Stimulated activated CD4-positive, alpha-beta T cell treated with anti-CD3 and anti-CD28 coated beads, Interleukin-15, amount 100 ng/mL, for 24 hours (primary cell): ENCODE data around the gene MGAT4B.
A peak's percentile ranks its signal among the peaks of the same experiment; 100 is the strongest.
"Not testable (repeated sequence)": the region's sequence is repeated elsewhere in the genome, so short reads cannot be mapped to it uniquely, and the experiment has no call there.

Source experiments
- DNase-seq: peaks from one replicate; pipeline ENCODE4 v3.0.0-alpha.2; 2020

Gene MGAT4B

DNA sequence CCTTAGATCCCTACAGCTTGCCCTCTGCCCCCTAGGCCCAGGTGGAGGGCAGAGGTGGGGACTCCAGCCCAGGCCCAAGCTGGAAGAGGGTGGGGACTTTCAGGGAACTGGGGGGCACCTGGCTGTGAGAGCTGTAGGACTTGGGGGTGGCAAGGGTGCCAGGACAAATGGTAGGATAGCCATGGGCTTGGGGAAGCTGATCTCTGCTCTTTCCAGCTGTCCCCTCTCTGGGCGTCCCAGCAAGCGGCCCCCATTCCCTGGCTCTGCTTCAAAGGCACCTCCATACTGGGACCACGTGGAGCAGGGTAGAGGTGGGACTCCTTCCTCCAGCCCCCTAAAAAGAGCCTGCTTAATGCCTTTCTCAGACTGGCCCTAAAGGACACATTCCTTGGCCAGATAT, 12.5 kb downstream of the MGAT4B start:
- DNase-seq: no peak

DNA sequence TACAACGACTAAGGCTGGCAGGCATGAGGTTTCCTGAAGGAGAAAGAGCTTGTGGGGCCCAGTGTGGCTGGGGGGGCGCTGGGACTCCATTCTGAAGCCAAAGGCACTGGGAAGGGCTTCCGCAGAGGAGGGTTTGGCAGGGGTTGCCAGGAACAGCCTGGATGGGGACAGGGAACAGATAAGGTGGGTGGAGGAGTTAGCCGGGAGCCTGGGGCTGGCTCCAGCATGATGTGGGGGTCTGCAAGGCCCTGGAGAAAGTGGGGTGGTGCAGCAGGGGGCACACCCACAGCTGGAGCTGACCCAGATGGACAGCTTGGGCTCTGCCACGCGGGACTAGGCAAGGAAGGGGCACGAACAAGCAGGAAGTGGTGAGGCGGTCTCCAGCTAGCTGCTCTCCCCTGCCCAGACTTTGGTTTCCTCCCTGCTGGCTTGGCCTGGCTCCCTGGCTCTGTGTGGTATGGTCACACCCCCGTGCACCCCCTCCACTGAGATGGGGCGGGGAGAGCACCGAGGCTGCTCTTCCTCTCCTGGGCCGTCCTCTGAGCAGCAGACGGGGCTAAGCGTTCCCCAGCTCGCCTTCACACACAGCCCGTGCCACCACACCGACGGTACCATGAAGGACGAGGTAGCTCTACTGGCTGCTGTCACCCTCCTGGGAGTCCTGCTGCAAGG, 13.1 kb downstream of the MGAT4B start, which contains the start of gene LTC4S:
TSS of gene LTC4S (plus strand) at position 519 of the 672 bp plus-strand sequence. CDS start at position 614, 95 bp downstream.
- peak; percentile 42 for DNase-seq

DNA sequence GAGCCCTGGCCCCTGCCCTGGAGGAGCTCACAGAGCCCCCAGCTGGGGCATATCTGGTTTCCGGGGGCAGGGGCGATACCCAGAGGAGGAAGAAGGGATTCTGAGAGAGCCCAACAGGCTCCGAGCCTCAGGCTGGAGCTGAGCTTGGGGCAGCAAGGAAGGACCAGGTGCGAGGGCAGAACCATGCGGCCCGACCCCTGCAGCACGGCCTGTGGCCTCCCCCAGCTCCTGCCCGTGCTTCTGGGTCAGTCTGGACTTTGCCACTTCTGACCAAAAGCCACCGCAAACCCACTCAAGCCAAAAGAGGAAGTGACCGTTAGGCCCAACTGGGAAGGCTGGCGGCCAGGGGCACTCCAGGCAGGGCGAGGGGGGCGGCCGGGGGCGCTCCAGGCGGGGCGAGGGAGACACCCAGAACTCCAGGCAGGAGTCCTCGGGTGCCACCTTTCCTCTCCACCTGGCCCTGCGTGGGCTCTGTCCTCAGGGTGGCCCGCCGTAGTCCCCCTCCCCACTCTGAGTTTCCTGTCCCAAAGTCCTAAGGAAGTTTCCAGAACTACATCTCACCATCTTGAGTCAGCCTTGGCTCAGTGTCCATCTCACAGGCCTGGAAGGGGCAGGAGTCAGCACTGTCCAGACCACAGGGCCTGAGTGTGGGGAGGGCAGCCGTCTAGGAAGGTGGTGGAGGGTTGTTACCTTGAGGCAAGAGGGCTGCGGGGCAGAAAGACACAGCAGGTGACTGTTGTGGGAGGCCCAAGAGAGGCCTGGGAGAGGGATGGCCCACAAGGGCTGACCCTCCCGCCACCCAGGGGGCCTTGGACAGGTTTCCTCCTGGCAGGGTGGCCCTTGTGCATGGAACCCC, 13.8 kb downstream of the MGAT4B start:
- no peak for DNase-seq

DNA sequence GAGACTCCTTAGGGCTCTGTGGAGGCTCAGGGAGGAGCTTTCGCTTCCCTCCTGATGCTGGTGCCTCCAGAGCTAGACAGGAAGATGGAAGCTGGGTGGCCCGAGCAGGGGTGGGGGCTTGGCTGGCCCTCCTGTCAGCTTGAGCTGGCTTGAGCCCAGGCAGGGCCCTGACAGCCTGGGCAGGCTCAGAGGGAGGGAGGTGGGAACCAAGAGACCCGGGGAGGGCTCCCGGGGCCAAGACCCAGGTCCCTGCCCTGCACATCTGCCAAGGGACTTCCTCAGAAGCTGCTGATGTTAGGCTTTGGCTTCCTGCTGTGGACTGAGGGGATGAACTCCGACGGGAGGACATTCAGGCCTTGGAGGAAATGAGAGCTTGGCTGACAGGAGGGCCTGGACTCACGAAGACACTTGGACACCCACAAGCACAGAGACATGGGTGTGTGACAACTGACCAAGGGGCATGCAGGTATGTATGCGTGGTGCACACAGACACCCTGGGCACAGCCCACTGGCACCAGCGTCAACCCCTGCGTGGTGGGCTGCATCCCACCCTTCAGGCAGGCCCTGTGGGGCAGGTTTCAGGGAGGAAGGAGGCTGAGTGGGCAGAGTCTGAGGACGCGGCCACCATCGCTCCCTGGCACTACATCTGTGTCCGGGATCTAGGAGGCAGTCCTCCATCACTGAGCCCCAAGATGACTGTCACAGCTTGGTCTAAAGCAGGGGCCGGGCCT, 14.6 kb downstream of the MGAT4B start:
- no peak for DNase-seq

DNA sequence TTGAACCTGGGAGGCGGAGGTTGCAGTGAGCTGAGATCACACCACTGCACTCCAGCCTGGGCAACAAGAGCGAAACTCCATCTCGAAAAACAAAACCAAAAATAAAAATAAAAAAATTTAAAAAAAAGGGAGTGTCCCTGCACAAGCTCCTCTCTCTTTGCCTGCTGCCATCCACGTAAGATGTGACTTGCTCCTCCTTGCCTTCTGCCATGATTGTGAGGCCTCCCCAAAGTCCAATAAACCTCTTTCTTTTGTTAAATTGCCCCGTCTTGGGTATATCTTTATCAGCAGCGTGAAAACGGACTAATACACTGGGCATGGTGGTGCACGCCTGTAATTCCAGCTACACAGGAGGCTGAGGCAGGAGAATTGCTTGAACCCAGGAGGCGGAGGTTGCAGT, 17.4 kb downstream of the MGAT4B start:
- not testable (repeated sequence) for DNase-seq

DNA sequence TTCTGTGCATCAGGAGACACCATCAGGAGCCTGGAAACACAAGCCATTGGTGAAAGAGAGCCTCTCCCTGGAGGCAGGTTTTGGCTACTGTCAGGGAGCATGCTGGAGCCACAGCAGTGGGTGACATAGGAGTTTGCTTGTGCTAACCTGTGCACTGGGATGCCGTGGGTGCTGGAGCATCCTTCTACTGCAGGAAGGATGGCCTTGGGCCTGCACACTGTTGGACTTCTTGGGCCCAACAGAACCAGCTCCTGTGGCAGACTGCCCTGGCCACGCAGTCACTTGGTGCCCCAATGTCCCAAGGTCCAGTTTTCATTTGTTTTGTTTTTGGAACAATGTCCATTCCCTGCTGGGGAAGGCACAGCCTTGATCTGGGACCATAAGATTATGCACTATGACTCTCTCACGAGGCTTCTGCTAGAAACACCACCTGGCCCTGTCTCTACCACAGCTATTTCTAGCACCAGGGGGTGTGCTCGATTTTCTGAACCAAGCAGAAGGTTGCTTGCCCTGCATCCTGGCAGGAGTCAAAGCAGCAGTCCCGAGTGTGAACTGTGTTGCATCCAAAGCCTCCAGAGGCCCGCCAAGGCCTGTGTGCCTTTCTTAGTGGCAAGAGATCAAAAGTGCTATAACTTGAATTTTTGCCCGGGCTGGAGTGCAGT, 18.3 kb downstream of the MGAT4B start:
- DNase-seq: no peak

DNA sequence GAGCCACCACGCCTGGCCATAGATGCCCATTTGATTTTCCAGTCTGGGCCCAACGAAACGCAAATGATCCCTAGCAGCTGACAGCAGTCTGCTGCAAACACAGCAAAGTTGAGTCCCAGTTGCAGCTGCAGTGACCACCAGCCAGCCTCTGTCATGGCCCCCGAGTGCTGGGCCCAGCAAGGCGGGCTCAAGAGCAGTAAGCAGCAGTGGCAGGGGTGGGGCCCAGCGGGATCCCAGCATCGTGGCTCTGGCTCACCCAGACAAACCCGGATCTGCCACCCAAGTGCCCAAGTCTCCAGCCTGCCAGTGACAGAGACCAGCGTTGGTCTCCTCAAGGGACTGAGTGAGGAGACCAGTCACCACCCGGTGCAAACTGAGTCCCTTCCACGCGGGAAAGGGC, 19.8 kb downstream of the MGAT4B start:
- no peak for DNase-seq

DNA sequence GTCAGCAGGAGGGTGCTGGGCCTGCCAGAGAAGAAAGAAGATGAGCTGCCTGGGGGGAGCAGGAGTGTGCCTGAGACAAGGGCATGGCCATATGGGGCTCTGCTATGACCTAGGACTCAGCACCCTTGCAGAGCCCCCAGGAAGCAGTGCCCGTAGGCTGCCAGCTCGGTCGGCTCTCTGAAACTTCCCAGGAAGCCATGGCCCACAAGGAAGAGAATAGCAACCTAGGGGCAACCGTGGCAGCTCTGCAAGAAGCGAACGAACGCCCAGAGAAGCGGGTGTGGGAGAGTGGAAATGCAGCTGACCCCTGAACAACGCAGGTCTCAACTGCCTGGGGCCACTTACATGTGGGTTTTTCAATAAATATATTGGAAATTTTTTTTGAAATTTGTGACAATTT, 23.5 kb downstream of the MGAT4B start:
- DNase-seq: no peak

DNA sequence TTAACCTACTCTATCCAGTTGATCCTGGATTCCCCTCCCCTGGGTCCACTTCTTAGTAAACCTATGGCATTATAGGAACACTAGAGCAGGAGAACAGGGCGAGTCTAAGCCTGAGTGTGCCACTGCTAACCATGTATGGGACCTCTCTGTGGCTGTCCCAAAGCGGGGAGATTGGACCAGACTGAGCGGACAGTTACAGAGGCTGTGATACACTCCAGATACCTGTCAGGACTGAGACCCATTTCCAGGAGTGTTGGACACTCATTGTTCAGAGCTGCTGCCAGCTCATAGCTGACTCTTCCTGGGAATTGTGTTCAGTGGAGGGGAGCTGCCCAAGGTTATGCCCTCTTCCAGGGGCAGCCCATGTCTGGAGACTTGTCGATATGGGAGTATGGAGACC, 24.8 kb downstream of the MGAT4B start:
- DNase-seq: no peak

DNA sequence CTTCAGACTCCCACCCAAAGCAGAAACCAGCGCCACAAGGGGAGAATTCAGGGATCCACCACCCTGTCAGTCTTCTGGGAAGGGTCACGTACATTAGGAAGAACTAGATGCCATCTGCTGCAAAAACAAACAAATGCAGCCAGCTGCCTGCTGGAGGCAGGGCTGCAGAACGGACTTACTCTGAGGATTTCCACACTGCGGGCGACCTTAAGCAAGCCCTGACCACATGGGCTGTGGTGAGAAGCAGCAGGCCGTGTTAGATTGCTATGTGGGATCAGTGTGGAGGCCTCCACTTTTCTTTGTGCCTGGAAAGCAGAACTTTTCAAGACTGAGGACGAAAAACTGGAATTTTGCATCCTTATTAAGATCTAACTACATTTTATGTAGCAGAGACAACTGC, 26.3 kb downstream of the MGAT4B start:
- DNase-seq: no peak

DNA sequence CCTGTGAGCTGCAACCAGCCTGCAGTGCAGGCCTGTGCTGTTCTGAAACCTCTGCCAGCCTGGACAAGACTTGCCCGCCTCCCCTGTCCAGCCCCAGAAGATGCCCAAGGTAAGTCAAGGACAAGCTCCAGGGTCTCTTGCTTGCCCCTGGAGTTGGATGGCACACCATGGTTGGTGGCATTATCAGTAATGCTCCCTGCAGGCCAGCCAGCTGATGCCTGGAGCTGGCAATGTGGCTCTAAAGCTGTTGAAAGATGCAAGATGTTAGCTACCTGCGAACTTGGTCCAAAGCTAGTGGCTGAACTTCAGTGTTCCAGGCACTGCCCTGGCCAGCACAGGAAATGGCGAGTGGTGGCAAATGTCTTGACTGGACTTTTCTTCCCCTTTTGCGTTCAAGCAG, 26.8 kb downstream of the MGAT4B start:
- no peak for DNase-seq

DNA sequence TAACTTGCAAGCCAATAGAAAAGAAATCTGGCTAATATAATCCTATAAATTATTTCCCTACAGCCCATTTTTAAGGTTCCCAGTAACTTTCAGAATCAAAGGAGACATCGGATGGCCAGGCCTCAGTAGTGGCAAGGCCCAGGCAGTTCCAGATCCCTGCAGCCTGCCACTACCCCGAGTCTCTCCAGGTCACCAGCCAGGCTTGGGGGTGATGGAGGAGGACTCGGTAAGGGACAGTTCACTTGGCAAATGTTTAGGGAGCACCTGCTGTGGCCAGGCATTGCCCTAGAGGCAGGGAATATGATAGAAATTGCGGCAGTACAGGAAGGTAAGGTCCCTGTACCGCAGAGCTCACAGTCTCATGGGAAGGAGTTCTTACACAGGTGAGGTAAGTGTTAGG, 28.1 kb downstream of the MGAT4B start:
- no peak for DNase-seq

DNA sequence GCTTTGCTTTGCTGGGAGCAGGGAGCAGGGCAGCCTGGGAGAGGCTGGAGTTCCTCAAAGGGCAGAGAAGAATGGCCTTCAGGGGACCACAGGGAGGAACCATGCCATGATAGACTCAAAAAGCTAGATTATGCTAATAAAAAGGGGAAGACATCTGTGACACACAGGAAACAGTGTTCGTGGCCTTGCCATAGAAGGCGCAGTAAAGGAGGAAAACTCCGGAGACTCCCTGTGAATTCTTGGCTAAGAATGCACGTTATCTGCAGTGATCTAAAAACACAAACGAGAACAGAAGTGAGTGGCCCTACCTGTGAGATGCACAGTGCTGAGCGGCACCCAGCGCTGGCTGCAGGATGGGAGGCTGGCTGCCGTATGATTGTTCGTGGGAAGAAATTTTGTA, 28.8 kb downstream of the MGAT4B start:
- DNase-seq: no peak

DNA sequence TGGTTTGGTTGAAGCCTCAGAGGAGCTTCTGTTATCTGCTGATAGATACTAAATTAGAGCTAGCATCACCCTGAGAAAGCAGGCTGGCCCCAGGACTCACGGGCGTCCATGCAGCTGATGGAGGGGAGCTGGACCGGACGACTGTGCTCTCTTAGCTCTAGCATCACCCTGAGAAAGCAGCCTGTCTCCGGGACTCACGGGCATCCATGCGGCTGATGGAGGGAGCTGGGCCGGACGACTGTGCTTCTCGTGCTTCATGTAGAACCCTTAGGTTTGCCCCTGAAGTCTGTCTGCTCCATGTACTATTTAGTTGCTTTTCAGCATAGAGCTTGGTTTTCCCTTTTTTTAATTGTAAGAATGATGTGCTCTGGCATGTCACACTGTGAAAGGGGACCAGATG, 29.2 kb downstream of the MGAT4B start:
- no peak for DNase-seq

DNA sequence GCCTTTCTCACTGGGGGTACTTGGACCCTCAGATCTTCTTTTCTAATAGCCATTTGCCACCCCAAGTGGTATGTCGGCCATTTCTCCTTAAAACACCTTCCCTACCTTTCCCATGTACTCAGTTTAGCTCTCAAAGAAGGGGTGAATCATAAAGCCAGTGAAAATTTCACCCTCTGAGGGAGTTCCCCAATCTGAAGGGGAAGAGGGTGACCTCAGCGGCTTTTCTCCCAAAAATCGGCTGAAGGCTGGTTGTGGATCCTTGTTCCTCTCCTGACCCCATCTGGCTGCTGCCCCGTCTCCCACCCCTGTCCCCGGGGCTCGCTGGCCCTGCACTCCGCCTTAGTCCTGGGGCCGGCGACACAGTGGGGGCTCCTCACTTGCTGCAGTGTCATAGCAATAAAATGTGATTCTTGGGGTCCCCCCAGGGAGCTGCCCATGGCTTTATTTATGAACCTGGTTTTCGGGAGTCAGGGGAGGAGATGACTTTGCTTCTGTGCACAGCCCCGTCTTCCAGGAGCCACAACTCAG, 30.2 kb downstream of the MGAT4B start:
- no peak for DNase-seq

DNA sequence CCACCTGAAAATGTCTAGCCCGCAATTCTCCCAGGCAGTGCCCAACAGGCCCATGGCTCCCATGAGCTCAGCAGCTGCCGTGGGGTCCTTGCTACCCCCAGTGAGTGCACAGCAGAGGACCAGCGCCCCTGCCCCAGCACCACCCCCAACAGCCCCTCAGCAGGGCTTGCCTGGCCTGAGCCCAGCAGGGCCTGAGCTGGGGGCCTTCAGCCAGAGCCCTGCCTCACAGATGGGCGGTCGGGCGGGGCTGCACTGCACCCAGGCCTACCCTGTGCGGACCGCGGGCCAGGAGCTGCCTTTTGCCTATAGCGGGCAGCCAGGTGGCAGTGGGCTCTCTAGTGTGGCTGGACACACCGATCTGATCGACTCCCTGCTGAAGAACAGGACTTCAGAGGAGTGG, 32.2 kb downstream of the MGAT4B start:
- no peak for DNase-seq

DNA sequence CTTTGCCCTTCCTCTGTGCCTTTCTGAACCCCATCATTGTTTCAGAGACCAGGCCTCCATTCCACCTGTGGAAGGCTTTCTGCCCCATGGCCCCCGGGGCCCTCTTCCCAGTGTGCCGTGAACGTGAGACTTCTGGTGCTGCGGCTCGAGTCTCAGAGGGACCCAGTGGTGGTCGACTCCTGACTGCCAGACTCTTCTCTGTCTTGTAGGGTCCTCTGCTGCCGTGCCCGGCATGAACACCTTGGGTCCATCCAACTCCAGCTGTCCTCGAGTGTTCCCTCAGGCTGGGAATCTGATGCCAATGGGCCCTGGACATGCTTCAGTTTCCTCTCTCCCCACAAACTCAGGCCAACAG, 33.0 kb downstream of the MGAT4B start:
- DNase-seq: no peak

DNA sequence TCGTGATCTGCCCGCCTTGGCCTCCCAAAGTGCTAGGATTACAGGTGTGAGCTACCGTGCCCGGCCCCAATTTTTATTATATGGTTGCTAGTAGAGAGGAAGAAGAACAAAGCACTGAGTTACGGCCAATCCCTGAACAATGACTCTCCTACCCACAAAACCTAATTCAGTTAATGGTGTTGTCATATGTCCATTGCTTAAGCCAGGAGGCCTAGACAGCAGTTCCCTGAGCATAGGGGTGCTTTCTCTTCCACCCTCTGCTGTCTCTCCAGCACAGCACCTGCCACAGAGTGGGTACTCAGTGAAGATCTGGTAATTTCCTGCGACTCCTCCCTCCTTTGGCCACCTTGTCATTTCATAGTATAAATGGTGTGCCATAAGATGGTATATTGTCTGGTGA, 34.3 kb downstream of the MGAT4B start:
- DNase-seq: no peak

DNA sequence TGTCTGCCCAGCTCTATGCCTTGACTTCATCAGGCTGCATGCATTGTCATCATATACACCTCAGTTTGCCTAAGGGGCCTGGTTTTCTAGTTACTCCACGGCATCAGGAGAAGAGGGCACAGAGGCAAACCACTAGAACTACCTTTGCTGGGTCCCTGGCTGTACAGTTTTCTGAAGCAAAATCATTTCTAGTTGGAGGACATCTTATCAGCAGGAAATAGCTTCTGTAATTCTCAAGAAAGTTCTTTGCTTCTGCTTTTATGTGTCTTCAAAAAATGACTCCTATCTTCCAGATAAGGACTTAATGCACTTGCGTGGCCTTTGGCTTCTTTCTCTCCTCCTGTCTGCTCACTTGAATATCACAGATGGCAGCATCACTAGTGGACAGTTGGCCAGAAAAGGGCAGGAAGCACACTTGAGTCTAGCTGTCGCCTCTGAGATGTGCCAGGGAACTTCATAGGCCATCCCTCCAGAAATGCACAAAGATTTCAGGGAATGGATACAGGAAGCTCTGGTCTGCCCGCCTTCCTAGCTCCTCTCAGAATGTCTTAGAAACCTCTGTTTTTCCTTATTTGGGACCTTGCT, 35.3 kb downstream of the MGAT4B start:
- no peak for DNase-seq

DNA sequence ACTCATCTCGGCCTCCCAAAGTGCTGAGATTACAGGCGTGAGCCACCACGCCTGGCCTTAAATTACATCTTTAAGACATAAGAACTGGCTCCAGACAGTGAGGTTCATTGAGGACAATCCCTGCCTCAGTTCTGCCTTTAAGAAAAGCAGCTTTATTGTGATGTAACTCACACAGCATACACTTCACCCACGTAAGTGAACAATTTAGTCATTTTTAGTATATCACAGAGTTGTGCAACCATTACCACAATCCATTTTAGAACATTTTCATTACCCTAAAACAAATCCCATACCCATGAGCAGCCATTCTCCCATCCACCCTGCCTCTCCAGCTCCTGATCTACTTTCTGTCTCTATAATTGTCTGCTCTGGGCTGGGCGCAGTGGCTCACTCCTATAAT, 36.9 kb downstream of the MGAT4B start:
- DNase-seq: no peak

DNA sequence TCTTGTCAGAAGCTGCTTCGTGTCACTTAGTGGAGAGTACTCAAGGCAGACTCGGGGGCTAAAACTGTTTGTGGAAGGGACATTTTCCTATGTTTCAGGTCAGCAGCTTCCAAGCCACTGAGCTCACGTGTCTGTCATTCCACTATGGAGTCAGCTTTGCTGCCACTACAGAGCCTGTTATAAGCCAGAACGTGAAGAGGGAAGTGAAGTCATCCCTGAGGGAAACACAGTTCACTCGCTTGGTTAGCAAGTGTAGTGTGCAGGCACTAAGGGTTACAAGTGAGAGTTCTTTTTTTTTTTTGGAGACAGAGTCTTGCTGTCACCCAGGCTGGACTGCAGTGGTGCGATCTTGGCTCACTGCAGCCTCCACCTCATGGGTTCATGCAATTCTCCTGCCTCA, 37.4 kb downstream of the MGAT4B start:
- DNase-seq: no peak

DNA sequence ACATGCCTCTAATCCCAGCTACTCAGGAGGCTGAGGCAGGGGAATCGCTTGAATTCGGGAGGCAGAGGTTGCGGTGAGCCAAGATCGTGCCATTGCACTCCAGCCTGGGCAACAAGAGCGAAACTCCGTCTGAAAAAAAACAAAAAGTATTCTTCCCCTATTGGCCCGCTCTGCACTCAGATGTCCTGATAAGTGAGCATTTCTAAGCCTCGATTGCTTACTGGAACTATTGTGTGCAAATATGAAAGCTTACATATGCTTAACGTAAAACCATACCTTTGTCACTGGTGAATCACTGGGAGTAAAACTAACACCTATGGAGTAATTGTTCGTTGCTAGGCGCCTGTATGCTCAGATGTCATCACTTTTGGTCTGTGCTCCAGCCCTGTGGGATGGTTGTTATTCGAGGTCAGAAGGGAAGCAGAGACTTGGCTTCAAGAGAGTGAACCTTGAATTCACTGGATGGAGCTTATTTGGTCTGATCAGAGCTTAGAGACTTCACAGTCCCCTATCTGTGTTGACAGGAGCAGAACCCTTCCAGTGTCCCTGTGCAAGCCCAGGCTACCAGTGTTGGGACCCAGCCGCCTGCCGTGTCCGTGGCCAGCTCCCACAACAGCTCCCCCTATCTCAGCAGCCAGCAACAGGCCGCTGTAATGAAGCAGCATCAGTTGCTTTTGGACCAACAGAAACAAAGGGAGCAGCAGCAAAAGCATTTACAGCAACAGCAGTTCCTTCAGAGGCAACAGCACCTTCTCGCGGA, 38.2 kb downstream of the MGAT4B start:
- peak; percentile 20 for DNase-seq
